C4-2B (cell line): Measurements from ENCODE around the gene PLAGL2.

Source experiments
- H3K27ac ChIP-seq: fragments of 450-650 bp; 2 replicates; pipeline ENCODE4 v1.5.1; 2017
- CTCF ChIP-seq: fragments of 450-650 bp; conservative IDR thresholded peaks from 2 replicates; pipeline ENCODE4 v1.5.1; 2017; ENCODE audit warnings: mild to moderate bottlenecking
- ZFX ChIP-seq: fragments of 450-650 bp; IDR thresholded peaks from 2 replicates; pipeline ENCODE4 v1.6.1; 2017

The PLAGL2 gene

GRCh38 chr20:32216179-32217142 lies 8.9 kb upstream of the PLAGL2 start:
- TF ChIP-seq CTCF (no peak), ZFX (no peak)
- H3K27ac ChIP-seq = no peak overlapping the region

- H3K27ac ChIP-seq = no peak overlapping the region
- no peak for TF ChIP-seq ZFX
- no peak for TF ChIP-seq CTCF
These were observed 8.2 kb upstream of the PLAGL2 start for GRCh38 chr20:32215729-32216128.

- no peak for TF ChIP-seq ZFX
- TF ChIP-seq CTCF = no peak
- no peak overlapping the region for H3K27ac ChIP-seq
These were observed 7.6 kb upstream of the PLAGL2 start for GRCh38 chr20:32215147-32215546.

GRCh38 chr20:32213870-32214269 lies 6.3 kb upstream of the PLAGL2 start:
- no peak for TF ChIP-seq ZFX
- no peak overlapping the region for H3K27ac ChIP-seq

GRCh38 chr20:32209850-32210605 lies 2.5 kb upstream of the PLAGL2 start:
- H3K27ac ChIP-seq = no peak overlapping the region
- no peak for TF ChIP-seq CTCF
- no peak for TF ChIP-seq ZFX

- TF ChIP-seq CTCF = no peak
- no peak for TF ChIP-seq ZFX
- peak overlapping the region; percentile 97 for H3K27ac ChIP-seq
These were observed 1.1 kb upstream of the PLAGL2 start for GRCh38 chr20:32208499-32209154.

GRCh38 chr20:32206760-32207625 lies 550 bp downstream of the PLAGL2 start:
- peak overlapping the region; percentile 97 for H3K27ac ChIP-seq
- no peak for TF ChIP-seq CTCF
- TF ChIP-seq ZFX = no peak; the same call in 1 of the 2 replicates
